Gastrocnemius medialis (tissue), 4 donors: Measurements from ENCODE around the gene CCDC141. TPM values are rescaled to one million over a fixed set of nuclear protein-coding genes. Genes with fewer than 3 reads are reported as not detected.
A peak's percentile ranks its signal among the peaks of the same experiment; 100 is the strongest.

Experiments
- ATAC-seq, 2 donors: fragments of 150-250 bp; one replicate each; pipeline ENCODE4 v1.9.1; 2016
- DNase-seq, 2 donors: peaks; one replicate each; pipeline ENCODE4 v3.0.0-alpha.2; 2019
- H3K27ac ChIP-seq, 4 donors: fragments of 200-600 bp; sonication (generic); 1 replicate in 1 of 4; 2 replicates in 3 of 4; pipeline ENCODE4 v1.5.1; 2016 to 2018; ENCODE audit warnings: mild to moderate bottlenecking in 2 of 4, moderate library complexity in 1 of 4
- H3K27me3 ChIP-seq, 3 donors: fragments of 200-600 bp; sonication (generic) in 2 of 3; 1 replicate in 1 of 3; 2 replicates in 2 of 3; pipeline versions ENCODE4 v1.5.1 to v1.6.0; 2016 to 2019; ENCODE audit warnings: mild to moderate bottlenecking in 1 of 3, moderate library complexity in 1 of 3
- H3K36me3 ChIP-seq, 2 donors: fragments of 200-600 bp; sonication (generic) in 1 of 2; one replicate each; pipeline ENCODE4 v1.5.1; 2017 to 2018
- H3K4me1 ChIP-seq, 2 donors: fragments of 200-600 bp; sonication (generic) in 1 of 2; one replicate each; pipeline ENCODE4 v1.5.1; 2016 to 2017; ENCODE audit warnings: mild to moderate bottlenecking in 2 of 2
- H3K4me3 ChIP-seq, 4 donors: fragments of 200-600 bp; sonication (generic) in 3 of 4; 1 replicate in 1 of 4; 2 replicates in 3 of 4; pipeline ENCODE4 v1.5.1; 2016 to 2019; ENCODE audit warnings: mild to moderate bottlenecking in 2 of 4
- H3K9me3 ChIP-seq, 3 donors: fragments of 200-600 bp; sonication (generic) in 2 of 3; 1 replicate in 1 of 3; 2 replicates in 2 of 3; pipeline ENCODE4 v1.5.1; 2016 to 2019
- CTCF ChIP-seq, 5 experiments: fragments of 450-650 bp in 3 of 5; fragments of 200-600 bp in 2 of 5; sonication (generic) in 2 of 5; IDR thresholded peaks in 4 of 5; conservative IDR thresholded peaks in 1 of 5; 1 replicate in 4 of 5; 2 replicates in 1 of 5; pipeline ENCODE4 v1.5.1; 2016 to 2019; ENCODE audit warnings: antibody characterized with exemption in 5 of 5, mild to moderate bottlenecking in 3 of 5, moderate library complexity in 3 of 5
- POLR2A ChIP-seq, 2 donors: fragments of 450-650 bp; IDR thresholded peaks; one replicate each; pipeline ENCODE4 v1.6.1; 2017; ENCODE audit warnings: antibody characterized with exemption in 2 of 2, mild to moderate bottlenecking in 2 of 2, moderate library complexity in 2 of 2
- in situ Hi-C, 4 donors: fragments of 200-750 bp; cut with MboI; loops; one replicate each; pipeline versions ENCODE4 v1.15.0 to v1.8.0; 2017; ENCODE audit warnings: low sequenced_read_pairs in 4 of 4
- intact Hi-C: fragments of 100-400 bp; cut with DNase I; formaldehyde crosslinking; loops from one replicate; pipeline ENCODE4 v1.15.1; 2023; ENCODE audit warnings: low total_unique reads
- total RNA-seq, 4 donors: library from RNA; depleted of rRNA; stranded (reverse); fragments of >200 nt; gene quantifications; one replicate each; pipeline versions ENCODE4 v1.1.0 to v1.2.3, GENCODE V29; 2016

The CCDC141 gene
- total RNA-seq, 4 donors from 2014 or later = 0.85 to 4.3 (median 2.2) TPM

GRCh38 chr2:178858896-178859625, 190.9 kb downstream of the CCDC141 start:
- DNase-seq = peak; percentile 65 to 77
- no peak for TF ChIP-seq CTCF (IDR thresholded peaks at IDR 0.05 in 4 of 5, conservative IDR thresholded peaks at IDR 0.05 in 1 of 5)
- TF ChIP-seq POLR2A (IDR thresholded peaks at IDR 0.05) = peak; percentile 19 to 30
- H3K27me3 ChIP-seq = no peaks in the 10 kb centered on the region
- intact Hi-C loops = no loop called here
- no peaks in the 10 kb centered on the region for H3K9me3 ChIP-seq
- H3K36me3 ChIP-seq = no peaks in the 10 kb centered on the region
- peak overlapping the region; percentile 96 to 99 (median 98) for H3K27ac ChIP-seq
- peak overlapping the region in 3 of 4 donors; percentile 6 to 33 (median 12) for H3K4me3 ChIP-seq
- H3K4me1 ChIP-seq = peaks cover 59 to 80% of the 10 kb centered on the region in 2 donors
- in situ Hi-C loops = no loop called here
- ATAC-seq = peak; percentile 50 to 64

GRCh38 chr2:178855151-178855550, 194.8 kb downstream of the CCDC141 start:
- Histone ChIP-seq H3K4me3 (no peak overlapping the region), H3K27me3 (no peaks in the 10 kb centered on the region), H3K9me3 (no peaks in the 10 kb centered on the region), H3K4me1 (peaks cover 42 to 62% of the 10 kb centered on the region in 2 donors), H3K27ac (peak overlapping the region; percentile 1 to 99 (median 66)), H3K36me3 (no peaks in the 10 kb centered on the region)
- DNase-seq = no peak
- intact Hi-C loops = no loop called here
- in situ Hi-C loops = no loop called here
- TF ChIP-seq CTCF (IDR thresholded peaks at IDR 0.05 in 4 of 5, conservative IDR thresholded peaks at IDR 0.05 in 1 of 5) (no peak), POLR2A (IDR thresholded peaks at IDR 0.05) (no peak)
- no peak for ATAC-seq

GRCh38 chr2:178848335-178848734, 201.6 kb downstream of the CCDC141 start:
- H3K27me3 ChIP-seq = no peaks in the 10 kb centered on the region
- DNase-seq (no peak), ATAC-seq (no peak)
- H3K36me3 ChIP-seq = no peaks in the 10 kb centered on the region
- peaks cover 39 to 42% of the 10 kb centered on the region in 2 donors for H3K4me1 ChIP-seq
- intact Hi-C loops = no loop called here
- no peak overlapping the region for H3K4me3 ChIP-seq
- in situ Hi-C loops = no loop called here
- no peak overlapping the region for H3K27ac ChIP-seq
- no peaks in the 10 kb centered on the region for H3K9me3 ChIP-seq
- TF ChIP-seq CTCF (IDR thresholded peaks at IDR 0.05 in 4 of 5, conservative IDR thresholded peaks at IDR 0.05 in 1 of 5) = no peak
- TF ChIP-seq POLR2A (IDR thresholded peaks at IDR 0.05) = no peak

GRCh38 chr2:178846458-178846802, 203.5 kb downstream of the CCDC141 start:
- Histone ChIP-seq H3K4me3 (no peak overlapping the region), H3K4me1 (peaks cover 35 to 39% of the 10 kb centered on the region in 2 donors), H3K27ac (peak overlapping the region in 2 of 4 donors; percentile 81 to 84), H3K27me3 (no peaks in the 10 kb centered on the region), H3K9me3 (no peaks in the 10 kb centered on the region), H3K36me3 (no peaks in the 10 kb centered on the region)
- in situ Hi-C loops = no loop called here
- no peak for DNase-seq
- ATAC-seq = no peak
- intact Hi-C loops = no loop called here
- TF ChIP-seq CTCF (IDR thresholded peaks at IDR 0.05 in 4 of 5, conservative IDR thresholded peaks at IDR 0.05 in 1 of 5) (no peak), POLR2A (IDR thresholded peaks at IDR 0.05) (no peak)
